HepG2 (cell line): ENCODE results near the gene SOX12. TPM values are rescaled to one million over a fixed set of nuclear protein-coding genes. Genes with fewer than 3 reads are reported as not detected.

Source experiments
- ATF7-NPFF ChIP-seq: sonication (generic); formaldehyde crosslinking; IDR thresholded peaks from 2 replicates; pipeline ENCODE4 v1.8.1; 2023; ENCODE audit warnings: mild to moderate bottlenecking, low read depth, missing genetic modification reagents, moderate library complexity
- BRD4 ChIP-seq: sonication (generic); formaldehyde crosslinking; IDR thresholded peaks from 2 replicates; pipeline ENCODE4 v1.4.0; 2020; ENCODE audit warnings: missing genetic modification reagents
- DPF2 ChIP-seq: sonication (generic); formaldehyde crosslinking; IDR thresholded peaks from 2 replicates; pipeline ENCODE4 v1.4.0; 2020; ENCODE audit warnings: mild to moderate bottlenecking, low read depth, missing genetic modification reagents, borderline replicate concordance
- MED8 ChIP-seq: sonication (generic); formaldehyde crosslinking; IDR thresholded peaks from 2 replicates; pipeline ENCODE4 v1.8.1; 2023; ENCODE audit warnings: mild to moderate bottlenecking, missing genetic modification reagents; ENCODE audit not compliant: insufficient replicate concordance
- MZF1 ChIP-seq: sonication (generic); formaldehyde crosslinking; IDR thresholded peaks from 2 replicates; pipeline ENCODE4 v1.8.1; 2023; ENCODE audit warnings: mild to moderate bottlenecking, missing genetic modification reagents, borderline replicate concordance
- ZBTB38 ChIP-seq: sonication (generic); formaldehyde crosslinking; IDR thresholded peaks from 2 replicates; pipeline ENCODE4 v1.5.1; 2020; ENCODE audit warnings: mild to moderate bottlenecking, missing genetic modification reagents
- ZFY ChIP-seq: sonication (generic); formaldehyde crosslinking; IDR thresholded peaks from 2 replicates; pipeline ENCODE4 v1.4.0; 2020; ENCODE audit warnings: missing genetic modification reagents
- ZNF10 ChIP-seq: sonication (generic); formaldehyde crosslinking; IDR thresholded peaks from 2 replicates; pipeline ENCODE4 v1.4.0; 2020; ENCODE audit warnings: mild to moderate bottlenecking, low read depth, missing genetic modification reagents, borderline replicate concordance
- ZNF143 ChIP-seq: sonication (generic); formaldehyde crosslinking; IDR thresholded peaks from 2 replicates; pipeline ENCODE4 v1.4.0; 2020; ENCODE audit warnings: missing genetic modification reagents
- ZNF552 ChIP-seq: sonication (generic); formaldehyde crosslinking; IDR thresholded peaks from 2 replicates; pipeline ENCODE4 v1.9.0; 2022; ENCODE audit warnings: missing genetic modification reagents, mild to moderate bottlenecking, borderline replicate concordance
- polyA plus RNA-seq, 8 experiments: library from polyadenylated mRNA; depleted of rRNA in 3 of 8; stranded (reverse) in 7 of 8; unstranded in 1 of 8; fragments of >200 nt; fragmentation: Illumina TruSeq in 4 of 8; extraction: Trizol in 4 of 8; gene quantifications; 2 replicates each; pipeline versions ENCODE4 v1.2.1 to v1.2.3, GENCODE V29; 2011 to 2016; ENCODE audit warnings: low read depth in 4 of 8, missing spikeins in 1 of 8, mixed read lengths in 1 of 8; ENCODE audit not compliant: insufficient read depth in 1 of 8
- total RNA-seq, 5 experiments: library from RNA; depleted of rRNA; stranded (reverse); fragments of >200 nt; fragmentation: Illumina TruSeq; extraction: Trizol; gene quantifications; 2 replicates each; pipeline ENCODE4 v1.2.3, GENCODE V29; 2016; ENCODE audit warnings: low read depth in 1 of 5
- TF ChIP-seq, protein P1 (sequence below): sonication (generic); formaldehyde crosslinking; IDR thresholded peaks from 2 replicates; pipeline ENCODE4 v1.4.0; 2020; ENCODE audit warnings: missing genetic modification reagents
- TF ChIP-seq, protein P2 (sequence below): sonication (generic); formaldehyde crosslinking; IDR thresholded peaks from 2 replicates; pipeline ENCODE4 v1.8.1; 2022; ENCODE audit warnings: low read depth, mild to moderate bottlenecking, missing genetic modification reagents

Gene SOX12
- total and polyA plus RNA-seq, 2 of the 13 experiments (the other 11 are each of a cell fraction or from before 2014, with no cell fraction given) = 10.0 to 18.7 TPM

DNA sequence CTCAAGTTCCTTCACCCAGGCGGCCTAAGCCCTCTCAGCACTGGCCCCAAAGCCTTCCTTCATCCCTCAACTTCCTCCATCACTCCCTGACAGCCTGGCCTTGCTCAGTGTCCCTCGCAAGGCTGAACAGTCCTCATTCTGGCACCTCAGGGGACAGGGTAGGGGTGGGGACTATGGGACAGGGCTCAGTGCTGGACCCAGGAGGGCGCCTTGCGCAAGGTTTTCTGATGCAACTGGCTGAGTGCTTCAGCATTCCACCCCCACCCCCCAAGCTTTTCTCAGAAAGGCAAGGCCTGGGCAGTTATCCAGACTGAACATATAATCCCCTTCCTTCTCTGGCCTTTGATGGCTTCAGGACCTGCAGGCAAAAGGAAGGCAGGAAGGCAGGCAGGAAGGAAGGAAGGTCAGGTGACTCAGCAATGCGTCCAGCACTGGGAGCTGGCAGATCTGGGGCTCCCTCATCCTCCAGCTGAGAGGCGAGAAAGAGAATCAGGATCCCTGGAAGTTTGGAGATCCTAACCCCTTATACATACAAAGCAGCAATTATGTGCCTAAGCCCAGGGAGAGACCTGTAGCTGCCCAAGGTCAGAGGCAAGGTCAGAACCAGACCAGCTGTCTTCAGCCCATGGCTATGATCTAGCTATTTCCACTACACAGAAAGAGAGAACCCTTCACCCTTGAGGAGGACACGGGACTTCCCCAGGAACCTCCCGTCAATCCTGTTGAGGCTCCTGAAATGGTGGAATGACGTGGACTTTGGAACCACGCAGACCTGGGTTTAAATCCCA lies 46.6 kb downstream of the SOX12 start (continued):
- TF ChIP-seq, protein P1, sequence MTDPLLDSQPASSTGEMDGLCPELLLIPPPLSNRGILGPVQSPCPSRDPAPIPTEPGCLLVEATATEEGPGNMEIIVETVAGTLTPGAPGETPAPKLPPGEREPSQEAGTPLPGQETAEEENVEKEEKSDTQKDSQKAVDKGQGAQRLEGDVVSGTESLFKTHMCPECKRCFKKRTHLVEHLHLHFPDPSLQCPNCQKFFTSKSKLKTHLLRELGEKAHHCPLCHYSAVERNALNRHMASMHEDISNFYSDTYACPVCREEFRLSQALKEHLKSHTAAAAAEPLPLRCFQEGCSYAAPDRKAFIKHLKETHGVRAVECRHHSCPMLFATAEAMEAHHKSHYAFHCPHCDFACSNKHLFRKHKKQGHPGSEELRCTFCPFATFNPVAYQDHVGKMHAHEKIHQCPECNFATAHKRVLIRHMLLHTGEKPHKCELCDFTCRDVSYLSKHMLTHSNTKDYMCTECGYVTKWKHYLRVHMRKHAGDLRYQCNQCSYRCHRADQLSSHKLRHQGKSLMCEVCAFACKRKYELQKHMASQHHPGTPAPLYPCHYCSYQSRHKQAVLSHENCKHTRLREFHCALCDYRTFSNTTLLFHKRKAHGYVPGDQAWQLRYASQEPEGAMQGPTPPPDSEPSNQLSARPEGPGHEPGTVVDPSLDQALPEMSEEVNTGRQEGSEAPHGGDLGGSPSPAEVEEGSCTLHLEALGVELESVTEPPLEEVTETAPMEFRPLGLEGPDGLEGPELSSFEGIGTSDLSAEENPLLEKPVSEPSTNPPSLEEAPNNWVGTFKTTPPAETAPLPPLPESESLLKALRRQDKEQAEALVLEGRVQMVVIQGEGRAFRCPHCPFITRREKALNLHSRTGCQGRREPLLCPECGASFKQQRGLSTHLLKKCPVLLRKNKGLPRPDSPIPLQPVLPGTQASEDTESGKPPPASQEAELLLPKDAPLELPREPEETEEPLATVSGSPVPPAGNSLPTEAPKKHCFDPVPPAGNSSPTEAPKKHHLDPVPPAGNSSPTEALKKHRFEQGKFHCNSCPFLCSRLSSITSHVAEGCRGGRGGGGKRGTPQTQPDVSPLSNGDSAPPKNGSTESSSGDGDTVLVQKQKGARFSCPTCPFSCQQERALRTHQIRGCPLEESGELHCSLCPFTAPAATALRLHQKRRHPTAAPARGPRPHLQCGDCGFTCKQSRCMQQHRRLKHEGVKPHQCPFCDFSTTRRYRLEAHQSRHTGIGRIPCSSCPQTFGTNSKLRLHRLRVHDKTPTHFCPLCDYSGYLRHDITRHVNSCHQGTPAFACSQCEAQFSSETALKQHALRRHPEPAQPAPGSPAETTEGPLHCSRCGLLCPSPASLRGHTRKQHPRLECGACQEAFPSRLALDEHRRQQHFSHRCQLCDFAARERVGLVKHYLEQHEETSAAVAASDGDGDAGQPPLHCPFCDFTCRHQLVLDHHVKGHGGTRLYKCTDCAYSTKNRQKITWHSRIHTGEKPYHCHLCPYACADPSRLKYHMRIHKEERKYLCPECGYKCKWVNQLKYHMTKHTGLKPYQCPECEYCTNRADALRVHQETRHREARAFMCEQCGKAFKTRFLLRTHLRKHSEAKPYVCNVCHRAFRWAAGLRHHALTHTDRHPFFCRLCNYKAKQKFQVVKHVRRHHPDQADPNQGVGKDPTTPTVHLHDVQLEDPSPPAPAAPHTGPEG (CRISPR knock-in tag) = peak; percentile 18; the same call in 1 of the 2 replicates
- TF ChIP-seq ZNF10 (CRISPR knock-in tag) = no peak
- no peak for TF ChIP-seq MZF1 (CRISPR knock-in tag)
- peak; percentile 96 for TF ChIP-seq ZNF552
- peak; percentile 88 for TF ChIP-seq BRD4
- TF ChIP-seq, protein P2, sequence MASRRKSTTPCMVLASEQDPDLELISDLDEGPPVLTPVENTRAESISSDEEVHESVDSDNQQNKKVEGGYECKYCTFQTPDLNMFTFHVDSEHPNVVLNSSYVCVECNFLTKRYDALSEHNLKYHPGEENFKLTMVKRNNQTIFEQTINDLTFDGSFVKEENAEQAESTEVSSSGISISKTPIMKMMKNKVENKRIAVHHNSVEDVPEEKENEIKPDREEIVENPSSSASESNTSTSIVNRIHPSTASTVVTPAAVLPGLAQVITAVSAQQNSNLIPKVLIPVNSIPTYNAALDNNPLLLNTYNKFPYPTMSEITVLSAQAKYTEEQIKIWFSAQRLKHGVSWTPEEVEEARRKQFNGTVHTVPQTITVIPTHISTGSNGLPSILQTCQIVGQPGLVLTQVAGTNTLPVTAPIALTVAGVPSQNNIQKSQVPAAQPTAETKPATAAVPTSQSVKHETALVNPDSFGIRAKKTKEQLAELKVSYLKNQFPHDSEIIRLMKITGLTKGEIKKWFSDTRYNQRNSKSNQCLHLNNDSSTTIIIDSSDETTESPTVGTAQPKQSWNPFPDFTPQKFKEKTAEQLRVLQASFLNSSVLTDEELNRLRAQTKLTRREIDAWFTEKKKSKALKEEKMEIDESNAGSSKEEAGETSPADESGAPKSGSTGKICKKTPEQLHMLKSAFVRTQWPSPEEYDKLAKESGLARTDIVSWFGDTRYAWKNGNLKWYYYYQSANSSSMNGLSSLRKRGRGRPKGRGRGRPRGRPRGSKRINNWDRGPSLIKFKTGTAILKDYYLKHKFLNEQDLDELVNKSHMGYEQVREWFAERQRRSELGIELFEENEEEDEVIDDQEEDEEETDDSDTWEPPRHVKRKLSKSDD (CRISPR knock-in tag) = peak; percentile 93
- peak; percentile 65; the same call in 1 of the 2 replicates for TF ChIP-seq ATF7-NPFF
- TF ChIP-seq DPF2 (CRISPR knock-in tag) = peak; percentile 99
- TF ChIP-seq ZNF143 (CRISPR knock-in tag) = no peak
- peak; percentile 77 for TF ChIP-seq ZFY
- peak; percentile 92 for TF ChIP-seq ZBTB38 (CRISPR knock-in tag)
- TF ChIP-seq MED8 (CRISPR knock-in tag) = peak; percentile 98
